Chondrocyte (in vitro differentiated cells): Measurements from ENCODE around the gene NT5DC1. TPM values are rescaled to one million over a fixed set of nuclear protein-coding genes. Genes with fewer than 3 reads are reported as not detected.
A peak's percentile ranks its signal among the peaks of the same experiment; 100 is the strongest.

Experiments used
- DNase-seq: peaks from one replicate; pipeline ENCODE4 v3.0.0; 2021; ENCODE audit warnings: mixed read lengths, low spot score
- H3K27ac Mint-ChIP-seq: one replicate; pipeline ENCODE4 v1.8.0; 2021; ENCODE audit warnings: mild to moderate bottlenecking, moderate library complexity, mixed read lengths; ENCODE audit not compliant: unreplicated experiment
- H3K27me3 Mint-ChIP-seq: 2 replicates; pipeline ENCODE4 v1.8.0; 2021; ENCODE audit warnings: low read depth, mixed read lengths
- H3K36me3 Mint-ChIP-seq: 2 replicates; pipeline ENCODE4 v1.8.0; 2021; ENCODE audit warnings: low read depth, mixed read lengths
- H3K4me1 Mint-ChIP-seq: 2 replicates; pipeline ENCODE4 v1.8.0; 2021; ENCODE audit warnings: low read depth, mild to moderate bottlenecking, mixed read lengths
- H3K4me3 Mint-ChIP-seq: one replicate; pipeline ENCODE4 v1.8.0; 2021; ENCODE audit warnings: mild to moderate bottlenecking, moderate library complexity, mixed read lengths; ENCODE audit not compliant: unreplicated experiment
- H3K9me3 Mint-ChIP-seq: 2 replicates; pipeline ENCODE4 v1.8.0; 2021; ENCODE audit warnings: low read depth, mixed read lengths
- CTCF ChIP-seq: fragments of 200-600 bp; sonication (generic); IDR thresholded peaks from 2 replicates; pipeline ENCODE4 v1.5.0; 2021; ENCODE audit warnings: antibody characterized with exemption, mild to moderate bottlenecking, moderate library complexity
- total RNA-seq: library from RNA; stranded (reverse); gene quantifications from 3 replicates; pipeline ENCODE4 v1.2.1, GENCODE V29; 2021

Gene NT5DC1
- total RNA-seq, 1 donor from 2014 or later: 20.6 TPM

GRCh38 chr6:116106146-116106545, 5.5 kb downstream of the NT5DC1 start:
- no peak overlapping the region for H3K27ac Mint-ChIP-seq
- no peaks in the 10 kb centered on the region for H3K9me3 Mint-ChIP-seq
- peaks cover 34% of the 10 kb centered on the region for H3K4me1 Mint-ChIP-seq
- H3K27me3 Mint-ChIP-seq: no peaks in the 10 kb centered on the region
- peaks cover 17% of the 10 kb centered on the region for H3K36me3 Mint-ChIP-seq
- no peak for TF ChIP-seq CTCF
- no peak overlapping the region for H3K4me3 Mint-ChIP-seq
- DNase-seq: no peak

DNA sequence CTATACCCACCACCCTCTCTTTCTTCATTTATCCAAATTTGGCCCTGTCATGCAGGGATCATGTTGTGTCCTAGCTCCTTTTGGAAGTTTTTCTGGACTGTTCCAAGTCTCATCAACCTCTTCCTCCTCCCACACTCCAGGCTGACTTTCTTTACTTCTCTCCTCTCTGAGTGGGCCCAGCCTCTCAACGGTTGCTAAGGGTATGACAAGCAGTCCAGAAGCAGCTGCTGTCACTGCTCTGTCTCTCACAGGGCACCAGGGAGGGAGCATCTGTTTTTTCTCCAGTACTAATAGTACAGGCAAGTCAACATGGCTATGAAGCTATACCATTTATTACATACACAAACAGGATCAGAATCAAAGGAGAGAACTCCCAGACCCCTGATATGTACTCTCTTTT, 8.2 kb downstream of the NT5DC1 start:
- Mint-ChIP-seq H3K27me3 (no peaks in the 10 kb centered on the region), H3K36me3 (peaks cover 21% of the 10 kb centered on the region), H3K27ac (no peak overlapping the region), H3K4me3 (no peak overlapping the region), H3K4me1 (peaks cover 21% of the 10 kb centered on the region), H3K9me3 (no peaks in the 10 kb centered on the region)
- no peak for TF ChIP-seq CTCF
- DNase-seq: no peak

DNA sequence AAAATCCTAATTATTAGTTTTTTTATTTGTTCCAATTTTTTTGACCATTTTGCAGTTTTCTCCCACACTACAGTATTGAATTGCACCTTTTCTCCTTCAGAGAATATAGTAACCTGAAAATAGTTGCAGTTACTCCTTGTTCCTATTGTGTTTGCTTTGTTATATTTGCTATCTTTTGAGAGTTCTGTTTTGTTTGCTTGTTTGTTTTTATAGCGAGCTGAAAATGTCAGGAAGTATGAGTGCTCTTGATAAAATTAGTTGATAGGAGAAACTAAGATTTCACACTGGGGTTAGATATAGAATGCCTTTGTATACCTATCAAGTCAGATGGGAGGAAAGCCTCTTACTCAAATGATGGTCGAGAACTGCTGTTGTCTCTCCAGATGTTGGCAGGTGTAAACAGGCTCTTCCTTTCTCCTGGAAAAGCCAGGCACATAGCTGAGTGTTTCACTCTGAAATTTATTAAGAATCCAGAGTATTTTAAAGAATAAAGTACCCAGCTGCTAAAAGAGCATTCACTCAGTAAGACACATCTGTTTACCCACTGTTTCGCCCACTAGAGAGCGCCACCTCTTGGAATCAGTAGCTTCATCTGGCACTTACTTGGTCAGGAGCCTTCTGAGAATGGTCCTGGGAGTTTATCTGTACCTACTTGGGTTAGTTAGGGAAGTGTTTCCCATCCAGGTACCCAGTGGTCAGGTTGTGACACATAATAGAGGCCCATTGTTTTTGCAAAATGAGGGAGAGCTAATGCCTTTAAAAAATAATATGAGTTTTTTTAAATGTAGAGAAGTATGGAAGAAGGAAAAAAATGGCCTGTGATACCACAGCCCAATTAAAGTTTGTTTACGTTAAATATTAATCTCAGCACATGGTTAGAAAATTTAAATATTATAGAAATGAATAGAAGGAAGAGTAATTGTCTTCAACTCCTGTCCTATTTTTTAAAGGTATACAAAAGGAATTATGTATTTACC, 11.2 kb downstream of the NT5DC1 start:
- peak; percentile 74 for TF ChIP-seq CTCF
- H3K36me3 Mint-ChIP-seq: peaks cover 21% of the 10 kb centered on the region
- no peak overlapping the region for H3K27ac Mint-ChIP-seq
- peaks cover 8% of the 10 kb centered on the region for H3K4me1 Mint-ChIP-seq
- H3K4me3 Mint-ChIP-seq: no peak overlapping the region
- no peak for DNase-seq
- no peaks in the 10 kb centered on the region for H3K27me3 Mint-ChIP-seq
- H3K9me3 Mint-ChIP-seq: no peaks in the 10 kb centered on the region

GRCh38 chr6:116113386-116113785, 12.7 kb downstream of the NT5DC1 start:
- Mint-ChIP-seq H3K4me1 (peaks cover 6% of the 10 kb centered on the region), H3K27me3 (no peaks in the 10 kb centered on the region), H3K36me3 (peaks cover 19% of the 10 kb centered on the region), H3K27ac (no peak overlapping the region), H3K4me3 (no peak overlapping the region), H3K9me3 (no peaks in the 10 kb centered on the region)
- no peak for TF ChIP-seq CTCF
- no peak for DNase-seq

DNA sequence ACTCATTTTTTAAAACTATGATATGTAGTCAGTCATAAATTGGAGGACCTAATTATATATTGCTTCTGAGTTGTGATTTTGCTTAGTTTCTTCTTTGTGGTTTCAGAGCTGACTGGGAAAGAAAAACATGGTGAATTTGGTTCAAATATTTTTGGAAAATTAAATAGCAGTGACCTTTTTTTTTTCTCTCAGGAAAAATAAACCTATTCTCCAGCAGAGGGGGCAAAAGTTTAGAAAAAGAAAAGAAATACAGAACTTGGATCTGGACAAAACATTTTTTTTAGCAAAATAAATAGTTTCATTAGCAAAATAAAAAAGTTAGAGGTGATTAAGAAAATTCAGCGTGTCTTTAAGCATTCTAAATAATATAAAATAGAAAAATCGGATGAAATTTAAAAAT, 15.1 kb downstream of the NT5DC1 start:
- Mint-ChIP-seq H3K9me3 (no peaks in the 10 kb centered on the region), H3K4me1 (peaks cover 6% of the 10 kb centered on the region), H3K27me3 (no peaks in the 10 kb centered on the region), H3K36me3 (peaks cover 7% of the 10 kb centered on the region), H3K4me3 (no peak overlapping the region), H3K27ac (peak overlapping the region; percentile 22)
- no peak for DNase-seq
- peak; percentile 84 for TF ChIP-seq CTCF
